PC-9 (cell line): ENCODE results near the gene MTMR10.

Experiments used
- EZH2 ChIP-seq: fragments of 200-600 bp; sonication (generic); IDR thresholded peaks from 2 replicates; pipeline ENCODE4 v1.8.0; 2017; ENCODE audit warnings: antibody characterized with exemption, low read depth
- TF ChIP-seq, protein P1 (sequence below): fragments of 200-600 bp; sonication (generic); conservative IDR thresholded peaks from 2 replicates; pipeline ENCODE4 v1.6.1; 2017; ENCODE audit warnings: mixed run types, antibody characterized with exemption, mild to moderate bottlenecking, moderate library complexity

DNA sequence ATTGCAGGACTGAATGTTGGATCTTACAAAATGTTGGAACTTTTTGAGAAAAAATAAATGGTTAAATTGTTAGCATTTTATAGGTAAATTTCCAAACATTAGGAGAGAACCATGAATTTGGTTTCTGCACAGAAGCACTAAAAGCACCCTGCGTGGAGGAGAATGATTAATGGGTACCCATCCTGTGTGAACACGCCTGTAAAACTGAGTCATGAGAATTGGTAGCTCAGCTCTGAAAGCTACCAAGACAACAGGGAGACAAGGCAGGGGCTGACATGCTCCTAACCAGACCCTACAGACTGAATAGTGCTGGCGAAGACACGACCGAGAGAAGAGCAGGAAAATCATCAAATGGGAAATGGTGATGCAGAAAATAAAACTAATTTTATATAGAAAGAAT lies 32.4 kb upstream of the MTMR10 start:
- TF ChIP-seq, protein P1, sequence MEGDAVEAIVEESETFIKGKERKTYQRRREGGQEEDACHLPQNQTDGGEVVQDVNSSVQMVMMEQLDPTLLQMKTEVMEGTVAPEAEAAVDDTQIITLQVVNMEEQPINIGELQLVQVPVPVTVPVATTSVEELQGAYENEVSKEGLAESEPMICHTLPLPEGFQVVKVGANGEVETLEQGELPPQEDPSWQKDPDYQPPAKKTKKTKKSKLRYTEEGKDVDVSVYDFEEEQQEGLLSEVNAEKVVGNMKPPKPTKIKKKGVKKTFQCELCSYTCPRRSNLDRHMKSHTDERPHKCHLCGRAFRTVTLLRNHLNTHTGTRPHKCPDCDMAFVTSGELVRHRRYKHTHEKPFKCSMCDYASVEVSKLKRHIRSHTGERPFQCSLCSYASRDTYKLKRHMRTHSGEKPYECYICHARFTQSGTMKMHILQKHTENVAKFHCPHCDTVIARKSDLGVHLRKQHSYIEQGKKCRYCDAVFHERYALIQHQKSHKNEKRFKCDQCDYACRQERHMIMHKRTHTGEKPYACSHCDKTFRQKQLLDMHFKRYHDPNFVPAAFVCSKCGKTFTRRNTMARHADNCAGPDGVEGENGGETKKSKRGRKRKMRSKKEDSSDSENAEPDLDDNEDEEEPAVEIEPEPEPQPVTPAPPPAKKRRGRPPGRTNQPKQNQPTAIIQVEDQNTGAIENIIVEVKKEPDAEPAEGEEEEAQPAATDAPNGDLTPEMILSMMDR: no peak
- no peak for TF ChIP-seq EZH2
